ENCODE results near the gene MGMT. TPM values are rescaled to one million over a fixed set of nuclear protein-coding genes. Genes with fewer than 3 reads are reported as not detected.

Gene MGMT
- total and polyA plus RNA-seq, 9 donors = 4.5 to 53.3 (median 25.4) TPM

DNA sequence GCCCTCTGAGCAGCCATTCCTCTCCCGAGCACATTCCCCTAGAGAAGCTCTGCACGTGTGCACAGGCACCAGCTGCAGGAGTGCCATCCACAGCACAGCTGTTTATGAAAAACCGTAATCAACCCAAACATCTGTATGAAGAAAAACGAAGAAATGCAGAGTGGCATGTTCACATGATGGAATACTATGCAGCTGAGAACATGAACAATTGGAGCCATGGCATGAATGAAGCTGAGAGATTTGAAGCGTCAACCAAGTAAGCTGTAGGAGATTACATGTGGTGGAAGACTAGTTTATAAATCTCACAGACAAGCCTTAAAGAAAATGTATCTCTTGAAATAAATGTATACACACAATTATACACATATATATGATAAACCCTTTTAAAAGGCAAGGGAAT, 320.5 kb downstream of the MGMT start:
- no peak for DNase-seq
- TF ChIP-seq EP300 (IDR thresholded peaks at IDR 0.05) (no peak), POLR2A (IDR thresholded peaks at IDR 0.05) (no peak)
- TF ChIP-seq, protein P1, sequence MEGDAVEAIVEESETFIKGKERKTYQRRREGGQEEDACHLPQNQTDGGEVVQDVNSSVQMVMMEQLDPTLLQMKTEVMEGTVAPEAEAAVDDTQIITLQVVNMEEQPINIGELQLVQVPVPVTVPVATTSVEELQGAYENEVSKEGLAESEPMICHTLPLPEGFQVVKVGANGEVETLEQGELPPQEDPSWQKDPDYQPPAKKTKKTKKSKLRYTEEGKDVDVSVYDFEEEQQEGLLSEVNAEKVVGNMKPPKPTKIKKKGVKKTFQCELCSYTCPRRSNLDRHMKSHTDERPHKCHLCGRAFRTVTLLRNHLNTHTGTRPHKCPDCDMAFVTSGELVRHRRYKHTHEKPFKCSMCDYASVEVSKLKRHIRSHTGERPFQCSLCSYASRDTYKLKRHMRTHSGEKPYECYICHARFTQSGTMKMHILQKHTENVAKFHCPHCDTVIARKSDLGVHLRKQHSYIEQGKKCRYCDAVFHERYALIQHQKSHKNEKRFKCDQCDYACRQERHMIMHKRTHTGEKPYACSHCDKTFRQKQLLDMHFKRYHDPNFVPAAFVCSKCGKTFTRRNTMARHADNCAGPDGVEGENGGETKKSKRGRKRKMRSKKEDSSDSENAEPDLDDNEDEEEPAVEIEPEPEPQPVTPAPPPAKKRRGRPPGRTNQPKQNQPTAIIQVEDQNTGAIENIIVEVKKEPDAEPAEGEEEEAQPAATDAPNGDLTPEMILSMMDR (IDR thresholded peaks at IDR 0.05) = no peak
- WGBS, 3 donors = 77 to 97% (median 82%) methylated on average over 5 of the region's 5 CpGs
- Histone ChIP-seq H3K27me3 (no peaks in the 10 kb centered on the region), H3K4me1 (ENCODE audit: insufficient read depth) (no peaks in the 10 kb centered on the region), H3K4me3 (no peak overlapping the region), H3K9me3 (peaks cover 0 to under 1% of the 10 kb centered on the region in 2 donors), H3K36me3 (no peaks in the 10 kb centered on the region), H3K27ac (no peak overlapping the region)
- intact Hi-C loops (cut with DNase I) = no loop called here

DNA sequence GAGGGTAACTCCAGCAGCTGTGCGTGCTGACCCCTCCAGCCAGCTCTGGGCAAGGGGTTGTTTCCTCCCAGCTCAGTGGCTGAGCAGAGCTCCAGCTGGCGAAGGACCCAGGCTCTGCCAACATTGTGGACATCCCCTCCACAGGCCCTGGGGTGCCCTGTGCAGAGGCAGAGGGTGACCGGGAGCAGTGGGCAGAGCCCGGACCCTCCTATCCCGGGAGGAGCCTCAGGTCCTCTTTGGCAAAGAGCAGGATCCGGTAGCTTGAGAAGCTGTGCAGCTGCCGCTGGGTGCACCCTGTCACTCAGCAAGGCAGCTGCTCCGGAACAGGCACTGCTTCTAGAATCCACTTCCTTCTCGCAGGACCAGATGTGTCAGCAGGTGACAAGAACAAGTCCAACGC, 321.2 kb downstream of the MGMT start:
- TF ChIP-seq POLR2A (IDR thresholded peaks at IDR 0.05) (no peak), EP300 (IDR thresholded peaks at IDR 0.05) (no peak)
- TF ChIP-seq, protein P1 (IDR thresholded peaks at IDR 0.05) = no peak
- no peak for DNase-seq
- 90 to 94% (median 91%) methylated on average over 10 of the region's 10 CpGs for WGBS, 3 donors
- Histone ChIP-seq H3K27me3 (no peaks in the 10 kb centered on the region), H3K4me1 (ENCODE audit: insufficient read depth) (no peaks in the 10 kb centered on the region), H3K36me3 (no peaks in the 10 kb centered on the region), H3K27ac (no peak overlapping the region), H3K4me3 (no peak overlapping the region), H3K9me3 (peaks cover 0 to 4% of the 10 kb centered on the region in 2 donors)
- intact Hi-C loops (cut with DNase I) = no loop called here

DNA sequence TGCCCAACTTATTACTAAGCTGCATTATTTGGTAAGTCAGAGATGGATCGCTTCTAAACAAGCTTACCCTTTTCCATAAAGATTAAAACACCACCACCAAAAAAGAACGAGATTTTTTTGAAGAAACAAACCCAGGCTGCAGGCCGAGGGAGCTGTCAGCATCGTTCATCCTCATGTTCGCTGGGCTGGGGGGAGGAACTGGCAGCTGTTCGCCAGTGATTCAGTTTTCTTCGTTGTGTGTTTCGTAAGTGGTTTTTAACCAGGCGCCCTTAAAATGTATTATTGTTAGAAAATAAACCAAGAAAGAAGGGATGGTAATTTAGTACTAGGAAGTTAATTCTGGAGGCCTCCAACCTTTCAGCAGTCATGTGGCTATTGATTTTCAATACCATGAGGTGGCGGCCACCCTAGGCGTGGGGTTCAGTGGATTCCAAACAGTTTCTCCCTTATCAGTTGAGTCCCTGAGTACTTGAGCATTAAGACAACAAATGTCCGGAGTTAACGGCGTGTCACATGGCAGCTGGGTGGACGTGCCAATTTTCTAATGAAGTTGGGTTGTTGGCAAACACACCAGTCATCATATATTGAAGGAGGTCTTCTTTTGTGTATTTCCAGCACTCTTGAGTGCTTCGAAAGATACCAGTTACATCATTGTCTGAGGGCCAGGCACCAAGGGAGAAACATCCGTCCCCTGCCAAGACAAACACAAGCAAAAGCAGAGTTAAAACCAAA, 323.8 kb downstream of the MGMT start:
- 89 to 90% (median 90%) methylated on average over 17 of the region's 17 CpGs for WGBS, 3 donors
- DNase-seq = no peak
- Histone ChIP-seq H3K27ac (no peak overlapping the region), H3K36me3 (no peaks in the 10 kb centered on the region), H3K4me1 (ENCODE audit: insufficient read depth) (no peaks in the 10 kb centered on the region), H3K4me3 (no peak overlapping the region), H3K27me3 (no peaks in the 10 kb centered on the region), H3K9me3 (peaks cover 0 to 4% of the 10 kb centered on the region in 2 donors)
- intact Hi-C loops (cut with DNase I) = no loop called here
- TF ChIP-seq EP300 (IDR thresholded peaks at IDR 0.05) (no peak), POLR2A (IDR thresholded peaks at IDR 0.05) (no peak)
- TF ChIP-seq, protein P1 (IDR thresholded peaks at IDR 0.05) = no peak

DNA sequence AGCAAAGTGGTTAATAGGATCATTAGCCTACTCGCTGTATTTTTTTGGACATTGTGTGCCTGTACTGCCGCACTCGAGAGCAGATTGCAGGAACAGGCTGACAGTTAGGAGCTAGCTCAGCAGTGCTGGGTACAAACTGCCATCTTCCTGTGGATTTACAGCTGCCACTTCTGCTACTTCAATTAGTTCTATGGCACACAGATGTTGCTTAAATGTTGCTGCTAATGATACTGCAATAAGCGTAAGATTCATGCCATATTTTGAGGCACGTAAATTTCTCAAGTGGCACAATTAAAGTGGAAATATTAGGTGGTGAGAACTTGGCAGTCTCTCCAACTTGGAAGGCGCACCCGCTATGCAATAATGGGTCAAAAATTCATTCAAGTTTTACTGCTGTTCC, 325.1 kb downstream of the MGMT start:
- 88 to 92% (median 89%) methylated on average over 7 of the region's 7 CpGs for WGBS, 3 donors
- TF ChIP-seq POLR2A (IDR thresholded peaks at IDR 0.05) (no peak), EP300 (IDR thresholded peaks at IDR 0.05) (no peak)
- TF ChIP-seq, protein P1 (IDR thresholded peaks at IDR 0.05) = no peak
- intact Hi-C loops (cut with DNase I) = no loop called here
- Histone ChIP-seq H3K27me3 (no peaks in the 10 kb centered on the region), H3K4me1 (ENCODE audit: insufficient read depth) (no peaks in the 10 kb centered on the region), H3K36me3 (no peaks in the 10 kb centered on the region), H3K27ac (no peak overlapping the region), H3K4me3 (no peak overlapping the region), H3K9me3 (peaks cover 0 to 4% of the 10 kb centered on the region in 2 donors)
- no peak for DNase-seq

All from ovary (tissue), 9 donors.